Kidney glomerular epithelial cell (primary cell): ENCODE results near the gene TRAPPC1.

Experiments used
- DNase-seq: peaks from one replicate; lab custom pipeline; 2025; lab: John Stamatoyannopoulos, UW

Gene TRAPPC1

DNA sequence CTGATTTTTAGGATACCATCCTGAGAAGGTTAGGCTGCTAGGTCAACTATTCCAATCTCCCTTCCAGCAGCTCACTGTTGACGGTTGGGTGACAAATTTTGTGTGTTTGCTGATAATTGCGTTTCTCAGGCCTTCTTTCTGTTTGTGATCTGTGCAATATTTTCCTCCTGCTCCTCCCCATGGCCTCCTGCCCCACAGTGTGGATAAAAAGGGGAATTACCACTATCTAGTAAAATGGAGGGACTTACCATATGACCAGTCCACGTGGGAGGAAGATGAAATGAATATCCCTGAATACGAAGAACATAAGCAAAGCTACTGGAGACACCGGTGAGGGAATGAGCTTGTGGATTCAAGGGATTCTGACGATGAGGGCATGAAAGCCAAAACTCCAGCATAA, 34.0 kb downstream of the TRAPPC1 start:
- DNase-seq = no peak

DNA sequence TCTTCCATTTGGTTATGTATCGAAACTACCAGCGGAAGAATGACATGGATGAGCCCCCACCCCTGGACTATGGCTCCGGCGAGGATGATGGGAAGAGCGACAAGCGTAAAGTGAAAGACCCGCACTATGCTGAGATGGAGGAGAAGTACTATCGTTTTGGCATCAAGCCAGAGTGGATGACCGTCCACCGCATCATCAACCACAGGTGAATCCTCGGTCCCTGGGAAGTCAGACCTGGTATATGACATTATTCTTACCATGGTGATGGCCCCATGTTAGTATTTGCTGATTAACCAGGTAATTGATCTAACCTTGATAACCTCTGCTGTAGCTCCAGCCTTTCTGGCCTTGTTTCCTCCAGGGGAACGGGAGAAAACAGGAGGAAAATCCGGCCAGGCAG, 34.7 kb downstream of the TRAPPC1 start:
- DNase-seq = no peak

DNA sequence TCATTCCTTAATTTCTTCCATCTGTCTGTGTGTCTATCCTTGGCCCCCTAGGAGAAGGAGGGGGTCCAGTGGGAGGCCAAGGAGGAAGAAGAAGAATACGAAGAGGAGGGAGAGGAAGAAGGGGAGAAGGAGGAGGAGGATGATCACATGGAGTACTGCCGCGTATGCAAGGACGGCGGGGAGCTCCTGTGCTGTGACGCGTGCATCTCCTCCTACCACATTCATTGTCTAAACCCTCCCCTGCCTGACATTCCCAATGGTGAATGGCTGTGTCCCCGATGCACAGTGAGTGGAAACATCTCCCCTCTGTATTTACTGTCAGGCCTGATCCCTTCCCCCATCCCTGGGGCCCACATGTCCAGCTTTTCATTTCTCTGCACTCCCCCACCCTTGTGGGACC, 36.9 kb downstream of the TRAPPC1 start:
- DNase-seq = no peak

DNA sequence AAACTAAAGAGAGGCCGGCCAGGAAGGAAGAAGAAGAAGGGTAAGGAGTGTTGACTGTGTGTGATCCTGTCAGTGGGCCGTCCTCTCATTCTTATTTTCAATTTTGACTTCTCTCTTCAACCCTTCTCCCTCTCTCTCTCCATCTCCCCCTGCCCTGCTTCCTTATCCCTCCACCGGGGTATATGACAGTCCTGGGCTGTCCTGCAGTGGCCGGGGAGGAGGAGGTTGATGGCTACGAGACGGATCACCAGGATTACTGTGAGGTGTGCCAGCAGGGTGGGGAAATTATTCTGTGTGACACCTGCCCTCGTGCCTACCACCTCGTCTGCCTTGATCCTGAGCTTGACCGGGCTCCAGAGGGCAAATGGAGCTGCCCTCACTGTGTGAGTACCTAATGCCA, 37.5 kb downstream of the TRAPPC1 start:
- no peak for DNase-seq

DNA sequence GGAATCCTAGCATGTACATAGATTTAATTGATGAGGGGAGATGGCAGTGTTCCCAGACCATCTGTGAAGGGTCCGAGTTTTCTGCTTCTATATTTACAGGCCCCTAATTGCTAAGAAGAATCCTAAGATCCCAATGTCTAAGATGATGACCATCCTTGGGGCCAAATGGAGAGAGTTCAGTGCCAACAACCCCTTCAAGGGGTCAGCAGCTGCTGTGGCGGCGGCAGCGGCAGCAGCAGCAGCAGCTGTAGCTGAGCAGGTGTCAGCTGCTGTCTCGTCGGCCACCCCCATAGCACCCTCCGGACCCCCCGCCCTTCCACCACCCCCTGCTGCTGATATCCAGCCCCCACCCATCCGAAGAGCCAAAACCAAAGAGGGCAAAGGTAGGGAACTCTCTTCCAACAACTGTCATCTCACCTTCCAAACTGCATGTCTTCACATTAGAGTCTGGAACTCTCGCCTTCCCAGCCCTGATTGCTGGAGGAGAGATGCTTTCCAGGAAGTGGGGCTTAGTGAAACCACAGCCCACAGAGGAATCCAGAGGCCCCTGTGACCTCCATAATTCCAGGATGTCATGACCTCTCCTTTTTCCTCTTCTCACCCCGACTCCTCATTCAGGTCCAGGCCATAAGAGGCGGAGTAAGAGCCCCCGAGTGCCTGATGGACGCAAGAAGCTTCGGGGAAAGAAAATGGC, 38.4 kb downstream of the TRAPPC1 start:
- no peak for DNase-seq

DNA sequence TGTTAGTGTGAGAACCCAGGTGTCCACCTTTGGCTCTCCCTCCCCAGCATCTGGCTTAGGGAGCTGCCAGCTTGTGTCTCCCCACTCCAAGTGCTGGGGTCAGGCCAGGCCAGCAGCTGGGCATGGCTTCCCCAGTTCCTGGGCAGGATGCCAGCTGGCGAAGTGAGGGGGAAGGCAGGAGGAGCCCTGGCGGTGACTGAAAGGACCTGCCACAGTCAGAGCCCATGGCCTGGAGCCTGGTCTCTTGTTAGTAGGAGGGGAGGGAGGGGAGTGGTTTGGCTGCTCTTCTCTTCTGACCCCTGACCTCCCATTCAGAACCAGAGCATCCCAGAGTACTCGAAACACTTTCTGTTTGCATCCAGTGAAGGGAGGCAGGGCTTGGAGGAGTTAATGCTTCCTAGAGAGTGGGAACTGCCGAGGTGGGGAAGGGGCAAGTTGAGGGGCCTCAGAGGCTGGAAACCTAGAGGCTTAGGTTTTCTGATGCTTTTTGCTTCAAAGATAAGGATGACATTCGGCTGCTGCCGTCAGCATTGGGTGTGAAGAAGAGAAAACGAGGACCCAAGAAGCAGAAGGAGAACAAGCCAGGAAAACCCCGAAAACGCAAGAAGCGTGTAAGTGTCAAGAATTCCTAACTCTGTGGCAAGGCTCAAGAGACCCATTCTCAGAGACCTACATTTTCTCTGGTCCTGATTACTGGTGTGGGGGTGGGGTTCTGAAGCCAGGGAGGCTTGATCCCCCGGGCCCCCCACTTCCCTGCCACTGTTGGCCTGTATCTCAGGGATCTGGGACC, 42.4 kb downstream of the TRAPPC1 start:
- peak; percentile 48 for DNase-seq

DNA sequence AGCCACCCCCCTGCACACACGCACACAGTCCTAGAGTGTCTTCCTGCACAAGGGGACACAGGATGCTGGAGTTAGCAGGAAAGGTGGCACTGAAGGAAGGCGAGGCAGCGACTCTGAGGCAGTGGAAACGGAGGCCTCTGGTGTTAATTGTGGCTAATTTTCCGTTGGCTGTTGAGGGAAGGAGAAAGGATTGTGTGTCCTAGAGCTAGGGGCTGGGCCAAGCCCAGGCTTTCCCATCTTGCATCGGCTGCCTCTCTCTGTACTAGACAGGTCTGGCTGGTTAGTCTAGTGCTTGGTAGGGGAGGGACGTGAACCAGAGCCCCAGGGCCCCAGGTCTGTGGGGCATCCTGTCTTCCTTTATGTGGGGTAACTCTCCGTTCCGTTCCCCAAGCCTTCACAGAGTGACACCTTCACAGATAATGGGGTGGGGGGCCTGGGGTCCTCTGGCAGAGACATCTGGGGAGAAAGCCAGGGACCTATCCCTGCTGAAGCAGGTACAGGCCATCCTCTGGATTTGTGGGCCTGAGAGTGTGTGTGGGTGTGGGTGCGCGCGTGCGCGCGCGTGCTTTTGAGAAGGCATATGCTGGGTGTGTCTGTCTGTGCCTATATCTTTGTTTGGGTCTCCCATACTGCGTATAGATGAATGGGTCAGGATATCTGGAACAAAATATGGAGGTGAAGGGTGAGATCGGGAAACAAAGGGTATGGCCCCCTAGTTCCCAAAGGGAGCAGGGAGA, 43.4 kb downstream of the TRAPPC1 start, which contains the start of gene CHD3:
Gene CHD3, plus strand, starts transcription at position 606 of the 737 bp plus-strand sequence. CDS start 212 bp downstream, outside the sequence.
- no peak for DNase-seq

DNA sequence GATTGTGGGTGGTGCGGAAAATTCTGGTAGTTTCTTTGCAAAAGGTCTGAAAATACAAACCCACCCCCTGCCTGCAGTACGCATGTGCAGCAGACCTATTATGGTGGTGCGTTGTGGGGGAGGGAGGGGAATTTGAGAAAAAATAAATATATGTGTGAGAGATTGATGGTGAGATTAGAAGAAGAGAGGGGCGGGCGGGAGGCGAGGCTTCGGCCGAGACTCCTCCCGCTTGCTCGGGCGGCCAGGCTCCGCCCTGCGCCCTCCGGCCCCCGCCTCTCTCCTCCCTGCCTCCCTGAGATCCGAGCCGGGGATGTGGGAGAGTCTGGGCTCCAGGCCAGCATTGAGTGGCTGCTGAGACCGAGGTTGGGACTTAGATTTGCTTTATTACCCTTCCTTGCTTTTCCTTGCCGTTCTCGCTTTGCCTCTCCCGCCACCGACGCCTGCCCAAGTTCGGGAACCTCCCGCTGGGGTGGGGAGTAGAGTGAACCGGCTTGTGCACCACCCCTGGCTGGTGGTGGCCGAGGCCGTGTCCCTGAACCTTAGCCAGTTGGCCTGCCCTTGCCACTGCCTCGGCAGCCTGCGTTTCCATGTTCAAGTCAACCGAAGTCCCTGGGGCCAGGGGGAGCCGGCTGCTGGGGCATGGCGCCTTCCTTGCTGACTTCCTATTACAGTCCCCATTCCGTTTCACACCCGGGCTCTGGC, 44.1 kb downstream of the TRAPPC1 start:
- peak; percentile 85 for DNase-seq

DNA sequence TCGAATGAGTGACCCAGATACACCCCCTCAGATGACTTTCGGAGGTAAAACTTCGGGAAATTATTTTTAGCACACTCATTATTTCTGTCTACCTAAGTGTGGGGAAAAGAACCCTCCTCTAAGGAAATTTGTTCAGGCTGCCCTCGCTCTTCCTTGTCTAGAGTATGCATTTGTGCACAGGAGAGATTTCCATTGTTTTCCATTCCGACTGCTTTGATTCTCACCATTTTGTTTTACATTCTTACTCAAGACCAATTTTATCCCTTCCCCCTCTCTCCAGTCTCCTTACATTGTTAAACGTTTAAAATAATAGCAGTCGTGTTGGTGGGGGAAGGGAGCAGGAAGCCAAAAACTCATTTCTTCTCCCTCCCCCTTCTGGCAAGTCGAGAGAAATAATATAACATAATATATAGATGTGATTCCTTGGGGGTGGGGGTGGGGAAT, 44.7 kb downstream of the TRAPPC1 start:
- peak; percentile 57 for DNase-seq

DNA sequence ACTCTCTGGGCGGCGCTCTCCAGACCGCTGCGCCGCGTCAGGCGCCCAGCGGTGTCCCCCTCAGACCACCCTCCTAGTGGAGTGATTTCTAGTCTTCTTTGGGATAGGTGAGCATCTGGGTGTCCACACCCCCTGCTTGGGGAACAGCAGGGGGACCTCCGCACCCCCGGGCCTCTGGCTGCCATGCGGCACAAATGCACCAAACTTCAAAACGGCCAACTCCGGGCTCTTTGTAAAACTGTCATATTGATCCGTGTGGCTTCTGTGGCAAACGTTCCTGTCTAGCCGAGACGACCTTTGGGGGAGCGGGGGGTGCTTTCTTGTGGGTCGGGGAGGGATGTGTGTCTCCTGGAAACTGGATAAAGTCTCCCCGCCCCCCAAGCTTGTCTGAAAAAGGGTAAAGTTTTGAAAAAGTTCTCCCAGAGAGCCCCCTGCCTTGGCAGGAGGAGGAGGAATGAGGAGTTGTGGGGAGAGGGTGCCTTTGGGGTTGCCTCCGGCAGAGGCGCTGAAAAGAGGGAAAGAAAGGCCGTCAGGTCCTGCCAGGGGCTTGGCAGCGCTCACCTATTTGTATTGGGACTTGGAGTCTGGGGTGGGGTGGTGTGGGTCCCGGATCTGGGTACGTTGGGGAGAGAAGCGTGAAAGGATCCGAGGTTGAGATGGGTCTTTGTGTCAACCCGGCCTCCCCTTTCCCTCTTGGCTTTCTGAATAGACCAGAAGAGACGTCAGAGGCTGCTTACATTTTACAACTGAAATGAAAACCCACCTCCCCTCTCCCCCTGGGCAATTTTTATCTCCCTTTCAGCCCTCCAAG, 45.3 kb downstream of the TRAPPC1 start:
- no peak for DNase-seq

DNA sequence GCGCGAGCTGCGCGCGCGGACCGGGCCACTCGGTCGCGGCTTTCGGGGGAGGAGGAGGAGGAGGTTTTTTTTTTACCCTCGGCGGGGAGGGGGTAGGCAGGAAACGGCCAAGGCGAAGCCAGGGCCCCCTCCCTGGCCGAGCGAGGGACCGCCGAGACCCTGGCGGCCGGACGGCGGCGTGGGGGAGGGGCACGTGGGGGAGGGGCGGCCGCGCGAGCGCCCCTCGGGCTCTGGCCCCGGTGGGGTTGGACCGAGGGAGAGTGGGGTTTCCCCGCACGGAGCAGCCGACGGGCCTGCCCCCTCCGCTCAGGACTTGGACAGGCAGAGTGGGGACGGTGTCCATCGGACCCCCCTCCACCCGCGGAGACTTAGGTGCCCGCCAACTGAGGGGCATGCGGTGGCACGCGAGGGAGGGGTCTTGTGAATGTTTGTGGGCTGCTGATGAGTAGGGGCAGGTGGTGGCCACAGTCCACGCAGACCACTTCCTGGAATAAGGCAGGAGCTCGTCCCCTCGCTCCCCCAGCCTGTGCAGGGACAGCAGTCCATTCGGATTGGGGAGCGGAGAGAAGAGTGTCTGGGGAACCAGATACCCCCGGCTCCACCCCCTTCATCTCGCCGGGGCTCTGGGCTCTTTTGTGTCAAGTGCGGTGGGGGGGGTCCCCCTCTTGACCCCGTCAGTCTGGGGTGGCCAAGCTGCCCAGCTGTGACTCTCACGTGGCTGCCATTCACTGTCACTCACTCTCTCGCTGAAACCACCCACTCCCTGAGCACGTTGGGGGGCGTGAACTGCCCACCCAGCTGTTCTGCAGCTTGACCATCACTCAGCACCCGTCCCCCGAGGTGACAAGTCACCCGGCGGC, 46.1 kb downstream of the TRAPPC1 start:
- DNase-seq = no peak

DNA sequence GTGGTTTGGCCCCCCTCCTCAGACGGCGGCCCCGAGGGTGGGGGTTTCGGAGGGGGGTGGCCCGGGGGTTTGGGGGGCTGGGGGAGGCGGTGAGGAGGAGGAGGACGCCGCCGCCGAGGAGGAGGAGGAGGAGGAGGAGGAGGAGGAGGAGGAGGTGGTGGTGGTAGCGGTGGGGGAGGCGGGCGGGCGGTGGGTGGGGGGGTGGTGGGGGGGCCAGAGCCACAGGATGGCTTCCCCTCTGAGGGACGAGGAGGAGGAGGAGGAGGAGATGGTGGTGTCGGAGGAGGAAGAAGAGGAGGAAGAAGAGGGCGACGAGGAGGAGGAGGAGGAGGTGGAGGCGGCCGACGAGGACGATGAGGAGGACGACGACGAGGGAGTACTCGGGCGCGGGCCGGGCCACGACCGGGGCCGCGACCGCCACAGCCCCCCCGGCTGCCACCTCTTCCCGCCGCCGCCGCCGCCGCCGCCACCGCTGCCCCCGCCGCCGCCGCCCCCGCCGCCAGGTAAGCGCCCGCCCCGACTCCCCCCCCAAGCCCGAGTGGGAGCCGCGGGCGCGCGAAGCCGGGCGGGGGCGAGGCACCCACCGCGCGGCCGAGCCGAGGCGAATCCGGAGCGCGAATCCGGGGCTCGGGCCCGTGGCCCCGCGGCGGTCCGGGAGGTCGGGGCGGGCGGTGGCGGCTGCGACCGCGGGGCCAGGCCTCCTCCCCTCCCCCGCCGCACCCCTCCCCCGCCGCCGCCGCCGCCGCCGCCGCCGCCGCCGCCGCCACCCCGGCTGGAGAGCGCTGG, 47.0 kb downstream of the TRAPPC1 start:
- no peak for DNase-seq

DNA sequence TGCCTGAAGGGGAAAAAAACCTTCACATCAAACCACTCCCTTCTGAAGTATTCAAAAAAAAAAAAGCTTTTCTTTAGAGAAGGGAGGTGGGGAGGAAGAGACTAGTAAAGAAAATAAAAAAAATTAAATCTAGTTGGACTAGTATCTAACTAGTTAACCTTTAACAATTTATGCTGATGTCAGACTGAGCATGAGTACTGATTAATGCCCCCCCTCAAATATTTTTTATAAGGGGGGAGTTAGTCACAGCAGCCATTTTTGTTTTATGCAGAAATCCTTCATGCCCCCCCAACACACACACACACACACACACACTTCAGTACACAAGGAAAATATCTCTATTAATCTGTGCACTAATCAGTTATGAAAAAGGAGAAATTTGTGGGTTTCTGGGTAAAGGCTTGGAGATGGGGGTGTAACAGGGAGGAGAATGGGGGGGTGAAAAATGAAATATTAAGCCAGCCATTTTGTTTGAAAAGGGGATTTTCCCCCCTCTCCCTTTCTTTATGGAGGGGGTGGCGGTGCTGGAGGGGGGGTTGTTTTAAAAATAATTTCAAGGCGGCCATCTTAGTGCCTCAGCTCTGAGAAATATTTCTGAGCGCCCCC, 47.9 kb downstream of the TRAPPC1 start:
- DNase-seq = peak; percentile 72

DNA sequence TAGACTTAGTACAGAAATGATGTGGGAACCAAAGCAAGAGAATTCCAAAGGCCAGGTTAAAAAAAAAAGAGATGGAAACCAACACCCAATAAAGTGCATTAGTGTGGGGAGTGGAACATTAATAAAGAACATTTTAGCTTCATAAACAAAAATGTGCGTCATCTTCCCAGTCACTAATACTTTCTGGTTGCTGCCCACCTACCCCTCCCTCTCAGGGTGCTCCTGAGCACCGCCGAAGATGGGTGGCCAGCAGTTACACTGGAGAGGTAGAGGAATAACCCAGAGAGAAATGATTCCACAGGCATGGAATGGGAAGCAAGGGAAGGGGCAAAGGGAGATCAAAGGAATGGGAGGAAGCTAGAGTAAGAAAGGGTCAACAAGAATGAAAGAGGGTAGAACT, 49.1 kb downstream of the TRAPPC1 start:
- no peak for DNase-seq

DNA sequence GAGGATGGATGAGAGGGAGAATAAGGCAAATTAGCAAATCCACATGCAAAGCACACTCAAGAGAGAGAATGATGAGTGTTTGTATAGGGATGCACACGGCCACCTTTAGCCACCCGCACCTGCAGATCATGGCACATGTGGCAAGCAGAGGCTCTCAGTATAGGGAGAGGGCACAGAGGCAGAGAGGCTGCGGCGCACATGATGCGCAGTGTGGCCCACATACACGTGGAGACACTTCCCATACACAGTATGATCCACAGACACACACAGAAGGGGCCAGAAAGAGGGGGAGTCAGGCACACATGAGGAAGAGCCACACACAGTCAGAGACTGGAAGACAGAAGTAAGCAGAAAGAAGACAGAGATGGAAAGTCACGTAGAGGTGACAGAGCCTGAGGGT, 49.7 kb downstream of the TRAPPC1 start:
- DNase-seq = no peak

DNA sequence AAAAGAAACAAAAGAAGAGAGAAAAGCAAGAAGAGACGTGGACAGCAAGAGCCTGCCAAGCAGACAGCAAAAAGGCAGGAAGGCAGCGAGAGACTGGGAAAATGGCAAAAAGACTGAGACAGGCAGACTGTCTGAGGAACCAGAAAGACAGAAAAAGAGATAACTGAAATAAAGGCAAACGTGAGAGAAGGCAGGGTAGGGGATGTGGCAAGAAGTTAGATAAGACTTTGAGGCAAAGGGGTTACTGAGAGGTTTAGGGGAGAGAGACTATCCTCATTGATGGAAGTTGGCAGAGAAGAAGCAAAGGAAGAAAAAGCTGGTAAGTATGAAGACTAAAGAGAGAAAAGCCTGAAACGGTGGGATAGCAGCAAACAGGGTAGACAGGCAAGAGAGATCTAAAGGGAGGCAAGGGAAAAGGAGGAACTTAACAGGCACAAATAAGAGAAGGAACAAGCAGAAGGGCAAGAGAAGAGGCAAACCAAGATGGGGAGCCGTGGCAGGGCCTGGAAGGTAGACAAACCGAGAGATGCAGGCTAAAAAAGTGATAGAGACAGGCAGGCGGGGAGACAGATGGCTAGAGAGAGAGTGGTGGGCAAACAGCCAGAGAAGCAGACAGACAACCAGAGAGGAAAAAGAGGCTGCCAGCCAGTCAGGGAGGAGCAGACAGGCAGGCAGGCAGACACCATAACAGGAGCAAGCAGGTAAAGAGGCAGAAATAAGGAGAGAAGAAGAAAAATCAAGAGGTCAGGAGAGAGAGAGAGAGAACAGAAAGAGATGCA, 50.3 kb downstream of the TRAPPC1 start:
- DNase-seq = no peak
